ENCODE results near the gene ATRNL1.

Gene ATRNL1, protein sequence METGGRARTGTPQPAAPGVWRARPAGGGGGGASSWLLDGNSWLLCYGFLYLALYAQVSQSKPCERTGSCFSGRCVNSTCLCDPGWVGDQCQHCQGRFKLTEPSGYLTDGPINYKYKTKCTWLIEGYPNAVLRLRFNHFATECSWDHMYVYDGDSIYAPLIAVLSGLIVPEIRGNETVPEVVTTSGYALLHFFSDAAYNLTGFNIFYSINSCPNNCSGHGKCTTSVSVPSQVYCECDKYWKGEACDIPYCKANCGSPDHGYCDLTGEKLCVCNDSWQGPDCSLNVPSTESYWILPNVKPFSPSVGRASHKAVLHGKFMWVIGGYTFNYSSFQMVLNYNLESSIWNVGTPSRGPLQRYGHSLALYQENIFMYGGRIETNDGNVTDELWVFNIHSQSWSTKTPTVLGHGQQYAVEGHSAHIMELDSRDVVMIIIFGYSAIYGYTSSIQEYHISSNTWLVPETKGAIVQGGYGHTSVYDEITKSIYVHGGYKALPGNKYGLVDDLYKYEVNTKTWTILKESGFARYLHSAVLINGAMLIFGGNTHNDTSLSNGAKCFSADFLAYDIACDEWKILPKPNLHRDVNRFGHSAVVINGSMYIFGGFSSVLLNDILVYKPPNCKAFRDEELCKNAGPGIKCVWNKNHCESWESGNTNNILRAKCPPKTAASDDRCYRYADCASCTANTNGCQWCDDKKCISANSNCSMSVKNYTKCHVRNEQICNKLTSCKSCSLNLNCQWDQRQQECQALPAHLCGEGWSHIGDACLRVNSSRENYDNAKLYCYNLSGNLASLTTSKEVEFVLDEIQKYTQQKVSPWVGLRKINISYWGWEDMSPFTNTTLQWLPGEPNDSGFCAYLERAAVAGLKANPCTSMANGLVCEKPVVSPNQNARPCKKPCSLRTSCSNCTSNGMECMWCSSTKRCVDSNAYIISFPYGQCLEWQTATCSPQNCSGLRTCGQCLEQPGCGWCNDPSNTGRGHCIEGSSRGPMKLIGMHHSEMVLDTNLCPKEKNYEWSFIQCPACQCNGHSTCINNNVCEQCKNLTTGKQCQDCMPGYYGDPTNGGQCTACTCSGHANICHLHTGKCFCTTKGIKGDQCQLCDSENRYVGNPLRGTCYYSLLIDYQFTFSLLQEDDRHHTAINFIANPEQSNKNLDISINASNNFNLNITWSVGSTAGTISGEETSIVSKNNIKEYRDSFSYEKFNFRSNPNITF (N-terminal part only)

GRCh38 chr10:115093286-115093775, at the start of gene ATRNL1:
Gene ATRNL1, plus strand, starts transcription at chr10:115093365. Its CDS starts 386 bp downstream, at chr10:115093751.
- no peak for DNase-seq

DNA sequence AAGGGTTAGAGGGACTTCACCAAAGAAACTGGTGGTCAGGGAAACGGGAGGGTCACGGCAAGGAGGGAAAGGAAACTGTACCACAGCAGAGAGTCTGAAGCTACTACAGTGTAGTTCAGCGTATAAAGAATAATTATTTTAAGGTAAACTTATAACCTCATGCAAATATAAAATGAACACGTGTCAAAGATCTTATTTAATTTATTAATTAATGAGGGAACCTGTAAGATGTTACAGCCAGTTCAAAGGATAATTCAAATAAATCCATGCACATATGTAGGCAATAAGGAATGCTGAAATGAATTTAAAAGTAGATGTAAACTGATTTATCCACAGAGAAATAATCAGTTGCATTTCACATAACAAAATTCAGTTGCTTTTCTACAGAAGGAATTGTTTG, 49.4 kb upstream of the ATRNL1 start:
- no peak for DNase-seq

GRCh38 chr10:115044891-115045290, 48.3 kb upstream of the ATRNL1 start:
- DNase-seq, result no peak

- DNase-seq, result no peak
Measured at GRCh38 chr10:115045499-115045898, 47.7 kb upstream of the ATRNL1 start.

DNA sequence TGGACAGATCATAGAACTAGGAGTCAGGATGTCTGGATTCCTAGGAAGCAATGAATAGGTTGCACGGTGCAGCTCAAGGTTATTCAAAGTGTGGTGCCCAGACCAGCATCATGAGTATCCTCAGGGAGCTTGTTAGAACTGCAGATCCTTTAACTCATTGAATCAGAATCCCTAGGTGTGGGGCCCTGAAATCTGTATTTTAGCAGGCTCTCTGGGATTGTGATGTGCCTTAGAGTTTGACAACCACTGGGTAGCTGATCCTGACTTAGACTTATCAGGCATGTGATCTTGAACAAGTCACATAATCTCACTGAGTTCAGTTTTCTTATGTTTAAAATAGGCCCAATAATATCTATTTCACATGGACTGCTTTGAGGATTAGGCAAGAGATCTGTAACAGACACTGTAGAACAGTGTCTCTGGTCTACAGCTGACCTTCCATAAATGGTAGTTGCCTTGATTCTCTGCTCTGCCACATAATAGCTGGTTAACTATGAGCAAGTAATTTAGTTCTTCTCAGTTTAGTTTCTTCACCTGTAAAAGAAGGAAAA, 46.4 kb upstream of the ATRNL1 start:
- no peak for DNase-seq

DNA sequence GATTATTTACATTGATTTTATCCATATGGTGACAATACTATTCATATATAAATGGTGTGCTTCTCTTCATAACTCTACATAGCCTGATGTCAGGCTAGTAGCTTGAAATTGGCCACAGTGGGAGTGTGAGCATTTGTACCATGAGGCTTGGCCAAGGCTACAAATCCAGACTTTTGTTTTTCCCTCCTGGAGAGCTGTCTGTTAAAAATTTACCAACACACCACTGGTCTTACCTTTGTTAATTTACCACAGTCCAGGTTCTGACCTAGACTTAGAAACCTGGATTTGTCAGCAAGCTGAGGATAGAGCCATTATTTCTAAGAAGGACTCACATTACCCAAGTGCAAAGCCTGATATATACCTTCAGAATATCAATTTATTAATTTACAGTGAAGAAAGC, 45.5 kb upstream of the ATRNL1 start:
- DNase-seq, result no peak

- DNase-seq, result no peak
Measured at GRCh38 chr10:115049318-115049717, 43.8 kb upstream of the ATRNL1 start.

- no peak for DNase-seq
Measured at GRCh38 chr10:115049960-115050359, 43.2 kb upstream of the ATRNL1 start.

GRCh38 chr10:115050375-115051010, 42.7 kb upstream of the ATRNL1 start:
- no peak for DNase-seq

GRCh38 chr10:115051216-115051615, 41.9 kb upstream of the ATRNL1 start:
- DNase-seq, result no peak

- no peak for DNase-seq
Measured at GRCh38 chr10:115052226-115052625, 40.9 kb upstream of the ATRNL1 start.

DNA sequence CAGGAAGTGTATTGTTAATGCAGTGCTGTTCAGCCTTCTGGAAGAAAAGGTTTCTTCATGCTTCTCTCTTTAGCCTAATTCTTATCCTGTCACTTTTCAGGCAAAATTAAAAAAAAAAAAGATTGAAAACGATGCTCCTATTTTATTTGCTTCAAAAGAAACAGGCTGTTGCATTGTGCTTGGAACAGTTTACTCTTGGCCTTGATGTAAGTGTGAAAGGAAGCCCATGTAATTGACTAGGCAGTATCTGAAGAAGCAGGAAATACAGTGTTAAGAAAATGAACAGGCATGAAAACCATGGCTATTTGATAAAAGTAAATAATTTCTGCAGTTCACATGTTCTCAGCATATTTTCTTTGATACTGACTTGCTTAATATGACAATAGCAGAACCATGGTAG, 40.4 kb upstream of the ATRNL1 start:
- DNase-seq, result no peak

GRCh38 chr10:115056186-115056585, 37.0 kb upstream of the ATRNL1 start:
- no peak for DNase-seq

GRCh38 chr10:115059301-115059898, 33.8 kb upstream of the ATRNL1 start:
- DNase-seq, result no peak

DNA sequence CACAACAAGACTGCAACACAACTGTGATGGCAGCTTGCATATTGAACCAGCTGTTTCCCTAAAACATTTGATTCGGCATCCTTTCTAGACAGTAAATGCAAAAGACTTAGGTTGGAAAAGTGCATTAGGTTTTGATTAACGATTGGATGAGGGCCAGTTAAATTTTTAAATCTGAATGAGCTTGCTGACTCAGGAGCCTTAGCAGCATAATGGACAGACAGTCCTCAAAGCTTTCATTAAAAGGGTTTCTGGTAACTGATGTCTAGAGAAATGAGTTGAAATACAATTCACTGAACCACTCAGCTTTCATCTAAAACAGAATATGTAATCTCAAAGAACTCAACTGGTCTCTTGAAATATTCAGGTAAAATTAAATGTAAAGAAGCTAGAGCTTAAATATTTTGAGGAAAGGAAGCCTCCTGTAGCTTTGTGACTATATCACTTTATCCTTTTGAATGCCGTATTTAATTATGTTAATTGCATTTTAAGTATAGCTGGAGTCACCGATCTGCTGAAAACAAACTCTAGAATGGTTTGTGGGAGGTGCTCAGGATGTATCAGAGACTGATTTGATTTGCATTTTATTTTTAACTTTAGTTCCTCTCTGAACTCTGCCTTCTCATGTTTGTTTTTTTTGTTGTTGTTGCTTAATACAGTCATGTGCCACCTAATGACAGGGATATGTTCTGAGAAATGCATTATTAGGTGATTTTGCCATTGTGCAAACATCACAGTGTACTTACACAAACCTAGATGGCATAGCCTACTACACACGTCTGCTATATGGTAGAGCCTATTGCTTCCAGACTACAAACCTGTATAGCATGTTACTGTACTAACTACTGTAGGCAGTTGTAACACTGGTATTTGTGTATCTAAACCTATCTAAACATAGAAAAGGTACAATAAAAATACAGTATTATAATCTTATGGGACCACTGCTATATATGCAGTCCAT, 29.2 kb upstream of the ATRNL1 start:
- peak; percentile 52 for DNase-seq

- DNase-seq, result no peak
Measured at GRCh38 chr10:115065801-115066200, 27.4 kb upstream of the ATRNL1 start.

DNA sequence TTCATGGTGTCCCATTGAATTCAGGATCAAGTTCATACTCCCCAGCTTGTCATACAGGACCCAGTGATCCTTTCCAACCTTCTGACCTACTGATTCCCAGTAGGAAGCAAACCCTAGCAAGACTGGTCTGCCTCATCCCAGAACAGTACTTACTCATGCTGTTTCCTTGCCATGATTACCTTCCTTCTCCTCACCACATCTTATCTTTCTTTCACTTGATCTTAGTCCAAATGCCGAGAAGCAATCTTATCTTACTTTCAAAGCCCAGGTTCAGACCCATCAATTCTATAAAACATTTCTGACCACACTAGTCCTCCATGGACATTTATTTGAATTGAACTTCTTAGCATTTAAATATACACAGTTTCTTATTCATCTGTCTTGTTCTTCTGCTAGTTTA, 26.6 kb upstream of the ATRNL1 start:
- no peak for DNase-seq

DNA sequence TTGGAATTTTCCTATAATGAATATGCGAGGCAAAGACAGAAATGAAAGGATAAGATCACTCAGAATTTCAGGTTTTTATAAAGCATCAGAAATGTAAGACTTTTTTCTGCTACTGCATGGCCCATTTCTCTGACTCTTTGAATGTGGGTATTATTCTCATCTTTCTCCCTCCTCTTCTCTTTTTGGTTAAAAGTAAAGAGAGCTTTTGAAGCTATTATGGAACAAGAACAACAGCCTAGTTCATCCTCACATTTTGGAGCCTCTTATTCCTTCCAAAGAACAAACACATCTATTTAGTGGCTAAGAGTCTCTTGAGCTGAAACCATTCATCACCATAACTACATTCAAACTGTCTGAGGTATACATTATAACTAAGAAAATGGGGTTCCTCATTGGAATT, 19.4 kb upstream of the ATRNL1 start:
- no peak for DNase-seq

DNA sequence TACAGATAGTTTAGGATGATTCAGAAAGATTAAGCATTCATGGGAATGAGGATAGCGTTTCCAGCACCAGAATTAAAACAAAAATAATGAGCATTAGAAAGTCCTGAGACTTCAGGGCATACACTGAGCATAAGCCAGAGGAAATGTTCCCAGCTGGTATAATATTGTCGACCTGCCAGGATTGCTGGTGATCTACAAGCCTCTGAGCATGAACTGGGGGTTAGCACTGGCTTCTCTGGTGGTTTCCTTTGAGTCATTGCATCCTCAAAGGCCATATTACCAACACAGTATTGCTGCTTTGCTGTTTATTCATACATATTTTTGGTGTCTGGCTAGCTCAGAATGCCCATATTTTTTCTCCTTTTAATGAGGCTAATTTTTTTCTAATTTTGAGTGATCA, 10.7 kb upstream of the ATRNL1 start:
- no peak for DNase-seq

- no peak for DNase-seq
Measured at GRCh38 chr10:115084277-115084850, 8.8 kb upstream of the ATRNL1 start.

Data from NCI-H1436 treated with DMSO at 0.1 percent for 48 hours (cell line).